ENCODE results near the gene PPP1R12B. TPM values are rescaled to one million over a fixed set of nuclear protein-coding genes. Genes with fewer than 3 reads are reported as not detected.

The PPP1R12B gene
- polyA plus RNA-seq (ENCODE audit: insufficient read length in 12 of 12), result 100 to 1,000 TPM in 2 of 12 donors, 10 to 100 TPM in 9, not detected in 1; 61.9 to 102 (median 85.5) TPM
- long read RNA-seq, donor 1, transcript PPP1R12B-217 (1 exons, 2,333 nt), result major isoform, 9 of 40 reads
- long read RNA-seq, donor 1, partial matches to known transcripts, result 21 of 40 reads
- long read RNA-seq, donor 1, other reads (novel, unspliced or antisense), result 6 of 40 reads
- long read RNA-seq, donor 2, partial matches to known transcripts, result 136 of 139 reads
- long read RNA-seq, donor 2, other reads (novel, unspliced or antisense), result 0 of 139 reads
- long read RNA-seq, donor 3, partial matches to known transcripts, result 0 of 3 reads
- long read RNA-seq, donor 3, other reads (novel, unspliced or antisense), result 0 of 3 reads
- long read RNA-seq, donor 4, partial matches to known transcripts, result 0 of 1 reads
- long read RNA-seq, donor 4, other reads (novel, unspliced or antisense), result 0 of 1 reads
- long read RNA-seq, donor 5, partial matches to known transcripts, result 160 of 163 reads
- long read RNA-seq, donor 5, other reads (novel, unspliced or antisense), result 0 of 163 reads
- long read RNA-seq, donor 6, partial matches to known transcripts, result 67 of 67 reads
- long read RNA-seq, donor 6, other reads (novel, unspliced or antisense), result 0 of 67 reads
- long read RNA-seq, donor 7, partial matches to known transcripts, result 0 of 3 reads
- long read RNA-seq, donor 7, other reads (novel, unspliced or antisense), result 0 of 3 reads
- long read RNA-seq, donor 8, partial matches to known transcripts, result 36 of 41 reads
- long read RNA-seq, donor 8, other reads (novel, unspliced or antisense), result 0 of 41 reads
- long read RNA-seq, donor 9, partial matches to known transcripts, result 8 of 9 reads
- long read RNA-seq, donor 9, other reads (novel, unspliced or antisense), result 0 of 9 reads
- long read RNA-seq, donor 10, partial matches to known transcripts, result 18 of 21 reads
- long read RNA-seq, donor 10, other reads (novel, unspliced or antisense), result 0 of 21 reads
- long read RNA-seq, donor 11, partial matches to known transcripts, result 11 of 17 reads
- long read RNA-seq, donor 11, other reads (novel, unspliced or antisense), result 0 of 17 reads

GRCh38 chr1:202348509-202349205 is at the start of gene PPP1R12B:
Gene PPP1R12B, plus strand, starts transcription at chr1:202348699. Its CDS starts 153 bp downstream, at chr1:202348852.
- peak; percentile 98 for DNase-seq

- DNase-seq, result no peak
These were observed 46.3 kb upstream of the PPP1R12B start for GRCh38 chr1:202302166-202302565.

GRCh38 chr1:202304375-202304774 is 44.1 kb upstream of the PPP1R12B start:
- DNase-seq, result peak; percentile 36

GRCh38 chr1:202305168-202305567 is 43.3 kb upstream of the PPP1R12B start:
- no peak for DNase-seq

- DNase-seq, result no peak
These were observed 41.8 kb upstream of the PPP1R12B start for GRCh38 chr1:202306535-202307345.

GRCh38 chr1:202310071-202310725 is 38.3 kb upstream of the PPP1R12B start:
- no peak for DNase-seq

- no peak for DNase-seq
These were observed 37.8 kb upstream of the PPP1R12B start for GRCh38 chr1:202310746-202311145.

- no peak for DNase-seq
These were observed 36.4 kb upstream of the PPP1R12B start for GRCh38 chr1:202311875-202312635.

GRCh38 chr1:202315576-202316168 is 32.8 kb upstream of the PPP1R12B start:
- DNase-seq, result peak; percentile 71

- DNase-seq, result no peak
These were observed 32.3 kb upstream of the PPP1R12B start for GRCh38 chr1:202316186-202316585.

- DNase-seq, result no peak
These were observed 30.3 kb upstream of the PPP1R12B start for GRCh38 chr1:202317941-202318925.

- DNase-seq, result no peak
These were observed 29.0 kb upstream of the PPP1R12B start for GRCh38 chr1:202319381-202320080.

GRCh38 chr1:202320081-202320405 is 28.5 kb upstream of the PPP1R12B start:
- DNase-seq, result no peak

GRCh38 chr1:202323731-202324130 is 24.8 kb upstream of the PPP1R12B start:
- no peak for DNase-seq

GRCh38 chr1:202324646-202325045 is 23.9 kb upstream of the PPP1R12B start:
- no peak for DNase-seq

GRCh38 chr1:202329891-202330290 is 18.6 kb upstream of the PPP1R12B start:
- DNase-seq, result no peak

- DNase-seq, result no peak
These were observed 14.6 kb upstream of the PPP1R12B start for GRCh38 chr1:202333861-202334260.

All from muscle of arm (tissue), 14 donors.